Measurements from ENCODE around the gene CDKN2B.
A peak's percentile ranks its signal among the peaks of the same experiment; 100 is the strongest.
"Not testable (repeated sequence)": the region's sequence is repeated elsewhere in the genome, so short reads cannot be mapped to it uniquely, and the experiment has no call there.

CDKN2B gene, protein sequence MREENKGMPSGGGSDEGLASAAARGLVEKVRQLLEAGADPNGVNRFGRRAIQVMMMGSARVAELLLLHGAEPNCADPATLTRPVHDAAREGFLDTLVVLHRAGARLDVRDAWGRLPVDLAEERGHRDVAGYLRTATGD

DNA sequence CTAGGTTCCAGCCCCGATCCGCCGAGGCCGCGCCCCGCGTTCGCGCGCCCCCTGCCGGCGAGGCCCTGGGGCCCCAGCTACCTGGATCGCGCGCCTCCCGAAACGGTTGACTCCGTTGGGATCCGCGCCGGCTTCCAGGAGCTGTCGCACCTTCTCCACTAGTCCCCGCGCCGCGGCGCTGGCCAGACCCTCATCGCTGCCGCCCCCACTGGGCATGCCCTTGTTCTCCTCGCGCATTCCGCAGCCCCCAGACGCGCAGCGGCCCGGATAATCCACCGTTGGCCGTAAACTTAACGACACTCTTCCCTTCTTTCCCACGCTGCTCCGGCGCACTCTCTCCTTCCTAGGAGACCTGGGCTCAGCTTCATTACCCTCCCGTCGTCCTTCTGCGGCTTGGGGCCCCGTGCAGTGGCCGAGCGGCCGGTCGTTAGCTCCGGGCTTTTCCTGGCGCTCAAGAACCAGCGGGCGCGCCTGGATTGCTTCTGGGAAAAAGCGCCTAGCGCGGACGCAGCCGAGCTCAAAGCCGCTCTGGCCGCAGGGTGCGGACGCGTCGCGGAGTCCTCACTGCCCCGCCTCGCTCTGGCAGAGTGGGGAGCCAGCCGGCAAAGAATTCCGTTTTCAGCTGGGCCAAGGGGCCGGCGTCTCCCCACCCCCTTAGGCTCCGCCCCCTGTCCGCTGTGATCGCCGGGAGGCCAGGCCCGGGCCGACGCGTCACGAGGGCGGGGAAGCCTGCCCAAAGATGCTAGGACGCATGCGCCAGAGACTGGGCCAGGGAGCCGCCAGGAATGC is at the start of gene CDKN2B:
CDKN2B (minus strand) TSS at position 589 of the 789 bp plus-strand sequence; CDS start at position 237, 352 bp downstream.
- peak; percentile 53 for DNase-seq (ENCODE audit: low read depth)

DNA sequence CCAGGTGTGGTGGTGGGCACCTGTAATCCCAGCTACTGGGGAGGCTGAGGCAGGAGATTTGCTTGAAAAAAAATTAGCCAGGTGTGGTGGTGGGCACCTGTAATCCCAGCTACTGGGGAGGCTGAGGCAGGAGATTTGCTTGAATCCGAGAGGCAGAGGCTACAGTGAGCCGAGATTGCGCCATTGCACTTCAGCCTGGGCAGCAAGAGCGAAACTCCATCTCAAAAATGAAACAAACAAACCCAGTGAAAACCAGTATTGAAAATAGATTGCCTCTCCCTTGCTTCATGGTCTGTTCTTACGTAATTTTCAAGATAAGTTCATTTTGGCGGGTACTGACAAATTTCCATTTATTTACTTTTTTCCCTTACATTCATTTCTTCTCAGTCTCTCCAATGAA is 48.9 kb upstream of the CDKN2B start:
- not testable (repeated sequence) for DNase-seq (ENCODE audit: low read depth)

DNA sequence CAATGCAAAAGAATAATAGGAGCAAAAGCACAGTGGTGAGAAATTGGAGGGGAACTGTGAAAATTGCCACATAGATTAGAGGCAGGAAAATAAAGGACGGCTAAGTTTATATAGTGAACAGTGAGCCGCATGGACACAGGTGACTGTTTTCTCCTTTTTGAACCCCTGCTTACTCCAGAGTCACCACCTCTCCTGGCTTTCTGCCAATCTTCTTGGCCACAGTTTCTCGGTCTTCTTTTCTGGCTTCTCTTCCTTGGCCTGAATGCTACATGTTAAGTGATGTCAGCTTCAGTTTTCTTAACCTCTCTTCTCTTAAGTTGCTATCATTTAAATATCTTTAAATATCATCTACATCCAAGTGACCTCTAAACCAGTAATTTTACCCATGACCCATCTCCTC is 47.3 kb upstream of the CDKN2B start:
- DNase-seq (ENCODE audit: low read depth), result no peak

DNA sequence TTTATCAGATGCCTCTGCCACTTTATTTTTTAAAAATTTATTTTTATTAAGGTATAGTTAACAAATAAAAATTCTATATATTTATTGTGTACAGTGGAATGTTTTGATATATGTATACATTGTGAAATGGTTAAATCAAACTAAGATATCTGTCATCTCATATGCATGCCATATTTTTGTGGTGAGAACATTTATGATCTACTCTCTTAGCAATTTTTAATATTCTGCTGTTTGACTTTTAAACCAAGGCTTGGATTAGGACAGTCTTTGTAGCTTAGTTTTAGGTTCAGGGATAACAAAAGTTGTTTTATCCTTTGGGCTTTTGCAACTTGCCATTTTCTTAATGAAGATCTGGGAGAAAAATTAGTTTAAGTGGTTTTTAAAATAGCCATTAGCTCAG is 46.0 kb upstream of the CDKN2B start:
- no peak for DNase-seq (ENCODE audit: low read depth)

DNA sequence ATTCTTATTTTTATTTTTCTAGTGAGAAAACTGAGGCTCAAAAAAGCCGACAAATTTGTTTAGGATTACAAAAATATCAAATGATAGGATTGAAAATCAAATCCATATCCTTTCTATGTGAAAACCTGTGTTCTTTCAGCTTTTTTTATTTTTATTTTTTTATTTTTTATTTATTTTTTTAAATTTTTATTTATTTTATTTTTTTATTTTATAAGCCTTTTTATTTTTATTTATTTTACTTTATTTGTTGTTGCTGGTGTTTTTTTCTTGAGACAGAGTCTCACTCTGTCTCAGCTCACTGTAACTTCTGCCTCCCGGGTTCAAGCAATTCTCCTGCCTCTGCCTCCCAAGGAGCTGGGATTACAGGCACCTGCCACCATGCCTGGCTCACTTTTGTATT is 45.4 kb upstream of the CDKN2B start:
- no peak for DNase-seq (ENCODE audit: low read depth)

DNA sequence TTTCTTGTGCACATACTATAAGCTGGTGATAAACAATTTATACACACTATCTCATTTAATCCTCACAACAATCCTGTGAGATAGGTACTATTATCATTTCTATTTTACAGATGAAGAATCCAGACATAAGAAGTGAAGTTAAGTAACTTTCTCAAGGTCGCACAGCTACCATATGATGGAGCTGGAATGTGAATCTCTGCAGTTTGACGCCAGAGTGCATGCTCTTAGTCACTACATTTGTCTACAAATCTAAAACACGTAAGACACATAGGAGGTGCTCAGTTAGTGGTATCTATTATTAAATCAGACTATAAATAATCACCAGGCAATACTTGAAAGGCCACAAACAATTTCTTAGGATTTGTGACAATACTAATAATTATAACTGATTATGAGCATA is 45.0 kb upstream of the CDKN2B start:
- DNase-seq (ENCODE audit: low read depth), result no peak

DNA sequence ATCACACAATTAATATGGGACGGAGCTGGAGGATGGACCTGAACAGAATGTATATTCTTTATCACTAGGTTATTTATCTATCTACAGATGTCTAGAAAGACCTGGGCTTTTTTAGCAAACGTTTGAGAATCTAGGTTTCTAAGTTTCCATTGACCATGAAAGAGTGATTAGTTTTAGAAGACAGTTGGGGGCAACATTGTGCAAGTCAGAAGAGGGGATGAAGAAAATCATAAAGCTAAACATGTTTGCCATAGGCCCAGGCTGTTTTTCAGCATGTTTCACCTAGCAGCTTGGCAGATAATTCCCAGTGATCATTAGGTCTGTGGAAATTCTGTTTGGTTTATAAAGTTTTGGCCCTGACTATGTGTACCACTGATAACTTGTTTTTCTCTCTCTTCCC is 44.1 kb upstream of the CDKN2B start:
- no peak for DNase-seq (ENCODE audit: low read depth)

DNA sequence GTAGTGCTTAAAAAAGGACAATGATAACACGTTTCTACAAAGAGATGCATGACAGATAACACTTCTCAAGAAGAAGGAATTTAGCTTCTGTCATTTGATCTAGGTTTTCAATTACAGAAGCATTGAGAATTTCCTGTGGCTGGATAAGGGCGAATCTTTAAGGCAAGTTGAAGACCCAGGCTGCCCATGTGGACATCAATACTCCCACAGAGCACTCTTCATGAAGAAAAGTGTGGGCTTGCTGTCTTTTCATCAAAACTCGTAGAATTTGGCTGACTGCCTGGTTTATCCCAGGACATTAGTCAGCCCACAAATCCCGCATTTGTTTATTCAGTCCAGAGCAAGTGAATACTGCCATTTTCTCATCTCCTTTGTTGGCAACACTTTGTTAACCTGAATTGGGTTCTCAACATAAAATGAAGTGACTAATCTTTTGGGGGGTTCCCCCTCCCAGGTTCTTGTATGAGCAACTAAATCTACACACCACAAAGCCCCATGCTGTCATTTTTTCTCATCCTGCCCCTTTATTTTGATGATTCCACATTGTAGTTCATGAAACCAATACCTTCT is 43.4 kb upstream of the CDKN2B start:
- DNase-seq (ENCODE audit: low read depth), result no peak

DNA sequence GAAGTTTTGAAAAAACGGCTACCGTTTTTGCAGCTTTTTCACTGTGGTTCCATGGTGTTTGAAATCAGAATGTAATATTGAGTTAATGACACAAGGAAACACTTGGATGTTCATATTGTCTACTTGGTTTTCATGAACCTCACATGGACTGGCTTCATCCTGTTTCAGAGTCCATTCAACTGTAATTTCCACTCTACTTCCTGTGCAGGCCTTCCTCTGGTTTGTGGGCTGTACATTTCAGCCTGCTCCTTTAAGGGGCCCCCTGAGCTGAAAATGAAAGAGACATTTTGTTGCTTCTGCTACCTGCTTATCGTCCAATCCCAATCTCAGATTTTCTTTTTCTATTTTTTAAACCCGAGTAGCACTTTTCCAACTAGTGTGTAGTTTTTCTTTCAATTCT is 41.8 kb upstream of the CDKN2B start:
- no peak for DNase-seq (ENCODE audit: low read depth)

DNA sequence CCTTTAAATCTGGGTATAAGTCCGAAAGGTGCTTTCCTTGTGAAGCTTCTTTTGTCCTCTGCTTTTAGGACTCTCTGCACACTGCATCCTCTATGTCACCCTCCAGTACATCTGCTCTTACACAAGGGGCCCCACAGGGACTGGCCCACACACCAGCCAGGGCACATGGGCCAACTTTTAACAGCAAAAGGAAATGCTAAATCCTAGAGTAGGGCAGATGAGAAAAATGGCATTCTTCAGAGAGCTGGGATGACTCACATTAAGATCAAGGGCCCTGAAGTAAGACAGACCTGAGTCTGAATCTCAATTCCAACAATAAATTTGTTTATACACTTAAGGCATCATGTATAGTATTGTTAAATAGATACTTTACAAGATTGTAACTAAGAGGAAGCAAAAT is 40.3 kb upstream of the CDKN2B start:
- no peak for DNase-seq (ENCODE audit: low read depth)

DNA sequence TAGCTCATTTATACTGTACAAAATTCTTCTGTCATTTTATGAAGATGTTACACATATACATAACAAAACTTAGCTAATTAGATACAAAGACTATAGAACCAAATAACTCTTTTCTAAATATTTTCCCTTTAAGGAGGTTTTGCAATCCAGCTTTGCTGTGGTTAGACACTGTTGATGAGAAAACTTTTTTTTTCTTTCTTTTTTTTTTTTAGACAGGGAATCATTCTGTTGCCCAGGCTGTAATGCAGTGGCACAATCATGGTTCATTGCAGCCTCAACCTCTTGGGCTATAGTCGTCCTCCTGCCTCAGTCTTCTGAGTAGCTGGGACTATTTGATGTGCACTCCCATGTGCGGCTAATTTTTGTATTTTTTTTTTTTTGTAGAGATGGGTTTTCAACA is 38.5 kb upstream of the CDKN2B start:
- no peak for DNase-seq (ENCODE audit: low read depth)

DNA sequence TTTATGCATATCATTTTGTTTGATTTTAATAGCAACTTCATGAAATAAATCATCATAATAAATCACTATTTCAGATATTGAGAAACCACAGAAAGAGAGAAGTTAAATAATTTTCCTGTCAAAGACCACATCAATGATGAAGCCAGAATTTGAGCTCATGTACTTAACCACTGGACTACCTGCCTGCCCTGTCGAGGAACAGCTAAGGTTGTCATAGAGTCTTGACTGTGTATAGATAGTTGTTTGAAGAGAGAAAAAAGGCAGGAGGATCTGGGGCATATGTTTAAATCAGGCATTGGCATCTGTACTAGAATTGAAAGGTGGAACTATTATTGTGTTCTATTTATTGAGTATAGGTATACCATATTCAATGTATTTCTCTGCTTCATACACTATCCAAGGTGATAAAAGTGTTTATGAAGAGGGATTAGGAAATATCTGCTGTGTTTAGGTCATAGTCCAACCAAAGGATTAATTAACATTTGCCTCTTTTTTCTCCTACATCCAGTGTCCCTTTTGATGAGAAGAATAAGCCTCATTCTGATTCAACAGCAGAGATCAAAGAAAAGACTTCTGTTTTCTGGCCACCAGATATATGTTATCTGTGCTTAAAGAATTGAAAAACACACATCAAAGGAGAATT is 37.3 kb upstream of the CDKN2B start:
- no peak for DNase-seq (ENCODE audit: low read depth)

DNA sequence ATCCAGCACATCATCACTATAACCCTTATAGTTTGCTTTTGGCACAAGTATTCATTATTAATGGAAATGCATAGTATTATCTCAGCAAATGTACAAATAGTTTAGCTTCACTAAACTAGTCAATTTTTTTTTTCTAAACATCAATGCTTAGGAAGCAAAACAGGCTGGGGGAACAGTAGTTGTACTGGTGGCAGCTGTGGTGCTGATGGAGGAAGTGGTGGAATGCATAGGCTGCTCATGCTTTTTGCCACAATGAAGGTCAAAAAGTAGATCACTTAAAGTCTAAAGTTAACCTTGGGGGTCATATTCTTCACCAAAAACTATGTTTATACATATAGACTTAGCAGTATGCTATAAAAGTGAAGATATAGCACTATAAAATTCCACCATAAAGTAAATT is 36.3 kb upstream of the CDKN2B start:
- no peak for DNase-seq (ENCODE audit: low read depth)

DNA sequence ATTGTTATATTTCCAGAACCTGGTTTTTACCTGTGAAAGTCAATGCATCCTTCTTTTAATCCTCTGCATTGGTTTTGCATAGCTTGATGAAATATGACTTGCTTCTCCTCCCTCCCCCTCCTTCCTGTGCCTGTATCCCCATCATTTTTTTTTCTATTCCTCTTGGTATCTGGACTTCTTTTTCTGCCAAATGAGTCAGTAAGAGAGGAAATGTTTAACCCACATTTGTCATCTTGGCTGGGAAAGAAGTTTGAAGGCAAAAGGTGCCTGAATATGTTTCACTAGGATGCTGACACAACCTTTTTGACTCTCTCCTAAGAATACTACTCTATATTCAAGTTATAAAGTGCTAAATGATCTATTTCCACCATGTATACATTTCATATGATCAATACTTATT is 35.5 kb upstream of the CDKN2B start:
- DNase-seq (ENCODE audit: low read depth), result no peak

DNA sequence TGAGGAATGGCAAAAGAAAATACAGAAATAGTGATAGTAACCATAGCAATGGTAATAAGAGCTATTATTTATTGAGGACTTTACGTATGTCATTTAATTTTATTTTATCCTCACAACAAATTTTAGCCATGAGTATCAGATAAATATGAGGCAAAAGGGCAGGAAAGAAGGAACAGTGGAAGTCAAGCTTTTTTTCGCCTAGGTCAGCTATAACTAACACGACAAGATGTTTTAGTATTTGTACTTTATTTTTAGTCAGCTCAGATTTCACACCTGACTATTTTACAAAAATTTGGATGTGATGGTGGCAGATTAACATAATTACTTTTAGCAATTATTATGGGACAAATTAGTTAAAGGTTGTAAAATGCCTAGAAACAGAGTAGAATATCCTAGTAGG is 34.8 kb upstream of the CDKN2B start:
- no peak for DNase-seq (ENCODE audit: low read depth)

DNA sequence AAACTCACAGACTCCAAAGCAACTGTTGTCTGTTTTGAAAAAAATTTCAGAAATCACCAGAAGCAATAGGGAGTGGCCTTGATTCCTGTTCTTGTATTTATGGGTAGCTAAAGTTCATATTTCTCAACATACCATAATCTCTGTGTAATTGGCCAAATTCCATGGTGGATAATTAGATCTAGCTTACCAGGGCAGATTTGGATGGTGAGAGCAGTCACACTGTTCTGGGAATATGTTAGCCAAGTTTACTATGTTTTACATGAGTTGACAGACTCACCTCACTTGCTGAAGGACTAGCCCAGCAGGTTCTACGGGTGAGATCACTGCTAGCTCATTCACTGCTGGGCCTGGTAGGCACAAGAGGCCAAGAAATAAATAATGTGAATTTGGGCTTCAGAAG is 32.7 kb upstream of the CDKN2B start:
- DNase-seq (ENCODE audit: low read depth), result no peak

DNA sequence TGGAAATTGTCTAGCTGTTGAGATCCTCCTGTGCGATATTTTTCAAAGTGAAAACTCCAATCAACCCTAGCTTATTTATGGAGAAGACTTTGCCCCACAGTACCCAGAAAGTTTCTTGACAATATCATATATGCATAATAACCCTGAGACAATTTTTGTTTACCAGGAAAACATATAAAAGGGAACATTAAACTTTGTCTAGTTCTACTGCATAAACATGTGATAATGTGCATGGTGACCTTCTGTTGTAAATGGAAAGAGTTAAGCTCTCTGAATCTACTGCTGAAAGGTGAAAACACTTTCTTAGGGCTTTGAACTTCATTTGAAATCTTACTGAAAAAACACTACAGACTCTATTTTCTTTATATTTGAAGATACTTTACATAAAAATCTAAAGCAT is 32.2 kb upstream of the CDKN2B start:
- DNase-seq (ENCODE audit: low read depth), result no peak

DNA sequence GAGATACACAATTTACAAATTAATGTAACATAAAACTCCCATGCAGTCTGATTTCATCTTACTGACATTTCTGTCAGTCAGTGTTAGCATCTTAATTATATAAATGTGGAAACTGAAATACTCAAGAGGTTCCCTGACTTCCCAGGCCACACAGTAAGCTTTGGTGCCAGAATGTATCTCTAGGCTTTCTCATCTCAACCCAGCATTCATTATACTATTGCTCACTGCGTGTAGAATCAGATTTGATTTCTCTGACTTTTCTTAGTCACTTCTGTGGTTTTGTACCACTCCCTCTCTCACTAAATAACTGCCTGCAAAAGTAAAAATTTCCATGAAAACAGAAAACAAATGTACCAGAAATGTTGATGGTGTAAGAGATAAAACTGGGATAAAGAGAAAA is 31.7 kb upstream of the CDKN2B start:
- DNase-seq (ENCODE audit: low read depth), result no peak

DNA sequence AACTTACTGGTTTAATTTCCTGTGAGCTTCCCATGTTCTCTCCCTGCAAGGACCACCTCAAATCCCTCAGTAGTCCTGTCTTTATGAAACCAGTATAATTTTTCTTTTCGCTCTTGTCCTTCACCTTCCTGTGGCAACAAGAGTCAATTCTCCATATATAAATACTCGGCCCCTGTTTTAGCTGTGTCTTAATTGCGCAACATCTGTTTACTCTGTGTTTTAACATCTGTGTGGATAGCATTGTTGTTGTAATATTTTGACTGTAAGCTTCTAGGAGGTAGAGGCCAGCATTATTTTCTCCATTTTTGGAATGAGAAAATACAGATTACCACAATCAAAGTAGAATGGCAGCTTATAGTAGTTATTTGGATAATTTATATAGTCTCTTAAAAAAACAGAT is 30.2 kb upstream of the CDKN2B start:
- no peak for DNase-seq (ENCODE audit: low read depth)

DNA sequence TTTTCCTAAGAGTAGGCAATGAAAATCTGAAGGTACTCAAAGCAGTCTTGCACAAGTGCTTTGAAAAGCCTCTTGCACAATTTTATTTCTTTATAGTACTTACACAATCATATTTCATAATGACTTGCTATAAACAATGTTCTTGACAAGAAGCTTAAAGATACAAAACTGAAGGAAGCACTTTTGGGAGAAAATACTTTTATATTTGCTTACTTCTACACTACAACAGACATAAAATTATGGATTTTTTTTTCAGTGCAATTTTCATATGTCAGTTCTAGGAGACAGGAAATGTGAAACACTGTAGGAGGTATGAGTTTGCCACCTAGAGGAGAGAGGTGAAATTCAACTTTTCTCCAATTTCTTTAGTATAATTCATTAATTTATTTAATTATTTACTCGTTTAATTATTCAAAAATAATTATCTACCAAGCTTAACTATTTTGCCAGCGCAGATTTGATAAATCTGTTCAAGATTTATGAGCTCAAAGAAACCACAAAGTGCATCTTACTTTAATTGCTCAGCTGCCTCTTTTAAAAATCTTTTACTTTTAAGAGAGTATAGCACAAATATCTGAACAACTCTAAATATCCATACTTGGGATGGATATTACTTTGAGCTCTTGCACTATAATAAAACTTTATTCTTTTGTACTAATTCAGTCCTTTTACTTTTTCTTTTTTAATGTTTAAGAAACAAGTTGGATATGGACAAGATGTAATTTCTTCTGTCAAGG is 29.0 kb upstream of the CDKN2B start:
- DNase-seq (ENCODE audit: low read depth), result no peak

DNA sequence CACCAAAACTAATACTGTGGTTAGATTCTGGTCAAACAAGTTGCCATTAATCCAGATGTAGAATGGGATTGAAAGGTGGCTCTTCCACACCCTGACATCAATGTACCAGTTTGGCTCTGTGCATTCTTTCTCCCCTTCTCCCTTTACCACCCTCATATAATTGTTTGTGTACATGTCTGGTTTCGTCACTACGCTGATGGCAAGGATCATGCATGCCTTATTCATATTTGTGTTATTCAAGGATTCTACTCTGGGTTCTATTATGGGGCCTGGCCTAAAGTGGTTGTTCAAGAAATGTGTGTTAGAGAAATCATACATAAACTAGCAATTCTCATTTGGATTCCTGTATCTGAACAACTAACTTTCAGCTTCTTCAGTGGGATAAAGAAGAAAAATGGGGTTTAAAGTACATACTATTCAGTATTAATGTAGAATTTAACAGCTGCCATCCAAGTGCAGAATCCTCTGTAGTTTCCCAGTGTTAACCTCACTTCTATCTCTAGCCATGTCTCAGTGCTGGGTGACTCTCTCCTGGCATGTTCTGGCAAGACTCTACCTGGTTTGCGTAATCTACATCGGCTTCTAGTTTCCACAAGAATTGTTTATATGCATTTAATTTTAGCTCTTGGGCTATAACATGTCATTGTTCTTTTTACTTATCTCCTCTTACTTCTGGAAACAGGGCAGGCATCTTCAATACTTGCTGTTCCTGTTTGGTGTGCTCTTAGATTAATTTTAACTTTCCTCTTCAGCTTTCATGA is 27.9 kb upstream of the CDKN2B start:
- DNase-seq (ENCODE audit: low read depth), result no peak

DNA sequence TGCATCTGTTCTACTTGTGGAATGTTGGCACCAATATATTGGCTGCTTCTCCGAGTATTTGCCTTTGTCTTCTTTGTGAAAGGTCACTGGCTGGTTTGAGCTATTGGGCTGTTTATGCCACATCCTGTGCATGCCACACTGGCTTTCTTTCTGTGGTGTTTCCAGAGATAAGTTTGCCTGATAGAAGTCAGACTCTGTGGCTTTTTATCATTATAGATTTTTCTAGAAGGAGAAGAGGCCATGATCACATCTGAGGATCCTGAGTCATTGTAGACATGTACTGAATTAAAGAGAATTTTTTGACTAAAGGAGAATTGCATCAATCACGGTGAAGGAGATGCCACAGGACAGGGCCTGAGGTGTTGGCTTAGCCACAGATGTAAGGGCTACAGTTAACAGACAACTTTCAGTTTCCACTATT is 26.5 kb upstream of the CDKN2B start:
- no peak for DNase-seq (ENCODE audit: low read depth)

Data from activated T-cell treated with anti-CD3 and anti-CD28 coated beads for 1 hour (primary cell).